Head of caudate nucleus (tissue), 42 donors: ENCODE results near the gene MICALL2.
A peak's percentile ranks its signal among the peaks of the same experiment; 100 is the strongest.
"Not testable (repeated sequence)": the region's sequence is repeated elsewhere in the genome, so short reads cannot be mapped to it uniquely, and the experiment has no call there.

Experiments used
- DNase-seq, 42 donors: peaks; one replicate each; pipeline versions ENCODE4 v3.0.0 to v3.0.0-alpha.2; 2020 to 2021; ENCODE audit warnings: mixed read lengths in 7 of 42
- intact Hi-C: fragments of 100-400 bp; cut with DNase I; formaldehyde crosslinking; loops from one replicate; pipeline ENCODE4 v1.15.0; 2022

Gene MICALL2

DNA sequence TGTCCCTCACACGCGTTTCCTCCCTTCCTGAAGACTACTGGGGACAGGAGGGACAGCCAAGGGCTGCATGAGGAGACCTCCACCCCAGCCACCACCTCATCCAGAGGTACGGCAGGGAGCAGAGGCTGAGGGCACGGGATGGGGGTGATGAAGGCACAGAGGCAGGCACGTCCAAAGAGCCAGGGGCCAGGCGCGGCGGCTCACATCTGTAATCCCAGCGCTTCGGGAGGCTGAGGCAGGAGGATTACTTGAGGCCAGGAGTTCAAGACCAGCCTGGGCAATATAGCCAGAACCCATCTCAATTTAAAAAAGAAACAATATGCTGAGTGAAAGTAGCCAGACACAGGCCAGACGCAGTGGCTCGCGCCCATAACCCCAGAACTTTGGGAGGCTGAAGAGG is 3.3 kb downstream of the MICALL2 start:
- DNase-seq: no peak
- intact Hi-C loops: no loop called here

DNA sequence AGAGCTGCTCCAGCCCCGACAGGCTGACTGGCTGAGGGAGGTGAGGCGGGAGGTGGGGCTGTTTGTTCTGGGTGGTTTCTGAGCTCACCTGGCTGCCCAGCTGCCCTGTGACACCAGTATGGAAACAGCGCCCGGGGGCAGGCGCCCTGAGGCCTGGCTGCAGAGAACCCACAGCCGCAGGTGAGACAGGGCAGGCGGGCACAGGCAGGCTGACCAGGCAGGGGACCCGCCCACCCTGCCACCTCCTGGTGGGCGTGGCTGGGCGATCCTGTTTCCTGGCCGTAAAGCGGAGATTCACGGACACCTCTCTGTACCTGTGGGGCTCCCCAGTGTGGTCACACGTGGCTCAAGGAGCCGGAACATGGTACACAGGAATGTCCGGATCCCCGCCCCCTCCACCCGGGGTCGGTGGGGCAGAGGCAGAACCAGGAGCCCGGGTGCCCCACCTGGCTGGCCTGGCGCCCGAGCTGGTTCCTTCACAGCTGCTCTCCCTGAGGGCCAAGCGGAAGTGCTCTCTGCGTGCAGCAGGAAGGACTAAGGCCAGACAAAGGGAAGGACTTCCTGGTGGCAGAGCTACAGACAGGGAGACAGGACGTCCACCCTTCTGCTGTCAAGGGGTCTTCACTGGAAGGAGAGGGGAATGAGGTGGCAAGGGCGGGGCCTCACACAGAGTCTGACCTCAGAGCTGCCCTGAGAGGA is 3.9 kb downstream of the MICALL2 start:
- intact Hi-C loops: no loop called here
- DNase-seq: no peak

DNA sequence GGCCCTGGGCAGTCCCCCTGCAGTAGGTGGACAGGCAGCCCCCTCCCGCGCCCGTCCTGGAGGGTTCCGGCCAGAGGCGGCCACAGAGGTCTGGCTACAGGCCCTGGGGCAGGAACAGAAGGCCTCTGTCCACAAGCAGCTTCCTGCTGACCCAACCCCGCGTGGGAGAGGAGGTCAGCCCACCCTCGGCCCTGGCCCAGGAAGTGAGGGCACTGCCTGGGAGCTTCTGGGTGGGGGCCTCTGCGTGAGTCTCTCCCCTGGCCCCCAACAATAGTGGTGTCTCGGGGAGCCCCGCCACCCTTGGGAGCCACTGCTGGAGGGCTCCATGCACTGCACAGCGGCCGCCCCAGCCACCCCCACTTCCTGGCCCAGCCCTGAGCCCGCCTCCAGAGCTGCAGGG is 4.7 kb downstream of the MICALL2 start:
- DNase-seq: peak in 40 of 42 donors; percentile 24 to 86 (median 62)
- intact Hi-C loops: no loop called here

DNA sequence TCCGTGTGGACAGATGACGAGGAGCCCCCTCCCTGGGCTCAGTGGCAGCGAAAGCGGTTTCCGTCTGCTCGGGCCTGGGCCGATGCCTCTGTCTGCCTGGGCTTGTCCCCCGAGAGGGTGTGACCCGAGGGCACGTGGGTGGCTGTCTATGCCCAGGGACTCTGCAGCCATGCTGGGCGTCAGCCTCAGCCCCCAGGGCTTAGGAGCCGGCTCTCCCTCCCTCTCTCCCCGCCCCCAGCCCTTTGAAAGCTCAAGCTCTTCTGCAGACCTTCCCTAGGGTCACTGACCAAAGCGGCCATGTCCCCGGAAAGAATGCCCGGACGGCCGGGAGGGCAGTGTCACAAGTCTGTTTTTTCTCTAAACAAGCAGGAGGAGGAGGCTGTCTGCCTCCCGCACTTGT is 7.1 kb downstream of the MICALL2 start:
- intact Hi-C loops: no loop called here
- peak in 8 of 42 donors; percentile 14 to 54 (median 35) for DNase-seq

DNA sequence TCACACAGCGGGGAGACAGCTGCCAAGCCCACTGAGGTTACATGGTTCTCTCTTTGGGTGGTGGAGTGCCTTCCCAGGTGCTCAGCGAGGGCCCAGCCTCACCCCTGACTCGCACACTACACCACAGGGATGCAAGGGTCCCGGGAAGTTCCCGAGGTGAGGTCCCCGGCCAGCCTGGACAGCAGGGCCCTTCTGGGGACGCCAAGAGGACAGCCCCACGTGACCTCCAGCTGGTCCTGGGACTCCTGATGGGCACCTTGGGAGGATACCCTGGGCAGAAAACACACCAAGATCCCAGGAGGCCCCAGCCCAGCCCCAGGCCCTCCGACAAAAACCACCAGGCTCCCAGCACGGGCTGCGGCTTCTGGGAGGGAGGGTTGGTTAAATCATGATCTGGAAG is 8.3 kb downstream of the MICALL2 start:
- no peak for DNase-seq
- intact Hi-C loops: no loop called here

DNA sequence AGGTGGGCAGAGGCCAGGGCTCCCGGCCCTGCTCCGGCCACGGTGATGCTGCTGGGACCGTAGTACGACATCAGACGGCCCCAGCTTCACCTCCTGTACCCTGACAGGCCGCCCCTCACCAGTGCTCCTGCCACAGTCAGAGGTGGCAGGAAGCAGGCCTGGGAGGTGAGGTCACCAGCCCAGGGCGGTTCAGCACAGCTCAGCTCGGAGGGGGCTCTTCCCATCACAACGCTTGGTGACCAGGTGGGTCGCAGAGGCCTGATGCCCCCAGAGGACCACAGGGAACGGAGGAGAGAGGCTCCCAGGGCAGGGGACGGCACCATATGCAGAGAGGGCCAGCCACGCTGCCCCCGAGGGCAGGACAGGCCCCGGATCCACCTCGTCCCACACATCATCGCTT is 8.8 kb downstream of the MICALL2 start:
- intact Hi-C loops: no loop called here
- no peak for DNase-seq

DNA sequence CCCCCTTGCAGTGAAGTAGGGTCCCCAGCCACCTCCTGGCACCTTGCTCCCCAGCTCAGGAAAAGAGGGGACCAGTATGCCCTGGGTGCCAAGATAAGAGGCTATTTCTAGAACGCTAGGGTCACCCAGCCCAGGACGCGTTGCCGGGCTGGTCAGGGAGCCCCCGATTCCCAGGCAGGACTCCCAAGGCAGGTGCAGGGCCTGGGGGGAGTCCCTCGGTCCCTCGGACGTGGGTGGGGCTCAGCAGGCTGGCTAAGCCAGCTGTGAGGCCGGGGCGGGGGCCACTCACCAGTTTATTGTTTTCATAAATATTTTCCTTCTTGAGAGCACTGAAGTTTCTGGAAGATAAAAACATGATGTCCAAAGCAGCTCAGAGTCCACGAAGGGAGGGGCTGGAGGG is 9.3 kb downstream of the MICALL2 start:
- intact Hi-C loops: no loop called here
- no peak for DNase-seq

DNA sequence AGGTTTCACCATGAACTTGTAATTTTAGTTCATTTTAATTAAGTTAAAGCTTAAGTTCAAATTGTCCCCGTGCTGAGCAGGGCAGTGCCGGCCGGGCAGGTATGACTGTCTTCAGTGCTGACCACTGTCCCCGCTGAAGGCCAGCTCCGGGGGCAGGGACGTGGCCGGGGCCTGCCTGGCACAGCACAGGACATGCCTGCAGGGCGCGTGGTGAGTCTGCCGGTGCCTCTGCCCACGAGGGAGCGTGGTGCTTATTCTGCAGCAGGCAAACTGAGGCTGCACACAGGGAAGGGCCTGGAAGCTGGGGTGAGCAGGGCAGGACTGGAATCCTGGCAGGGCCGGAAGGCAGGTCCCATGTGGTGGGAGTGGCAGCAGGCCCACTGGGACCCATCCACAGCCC is 9.8 kb downstream of the MICALL2 start:
- DNase-seq: no peak
- intact Hi-C loops: no loop called here

DNA sequence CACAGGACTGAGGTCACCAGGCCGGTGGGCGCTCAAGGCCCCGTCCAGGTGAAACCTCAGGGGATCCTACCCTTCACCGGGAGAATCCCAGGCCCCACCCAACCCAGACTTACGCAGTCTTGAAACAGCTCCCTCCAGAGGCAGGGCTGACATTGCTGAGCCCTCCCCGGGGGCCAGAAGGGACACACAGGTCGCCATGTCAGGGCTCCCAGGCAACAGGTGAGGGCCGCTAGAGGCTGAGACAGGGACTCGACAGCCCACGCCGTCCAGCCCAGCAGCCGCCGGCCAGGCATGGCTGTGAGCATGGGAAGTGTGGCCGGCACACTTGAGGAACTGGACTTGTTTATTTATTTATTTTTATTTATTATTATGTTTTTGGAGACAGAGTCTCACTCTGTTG is 10.3 kb downstream of the MICALL2 start:
- intact Hi-C loops: no loop called here
- no peak for DNase-seq

DNA sequence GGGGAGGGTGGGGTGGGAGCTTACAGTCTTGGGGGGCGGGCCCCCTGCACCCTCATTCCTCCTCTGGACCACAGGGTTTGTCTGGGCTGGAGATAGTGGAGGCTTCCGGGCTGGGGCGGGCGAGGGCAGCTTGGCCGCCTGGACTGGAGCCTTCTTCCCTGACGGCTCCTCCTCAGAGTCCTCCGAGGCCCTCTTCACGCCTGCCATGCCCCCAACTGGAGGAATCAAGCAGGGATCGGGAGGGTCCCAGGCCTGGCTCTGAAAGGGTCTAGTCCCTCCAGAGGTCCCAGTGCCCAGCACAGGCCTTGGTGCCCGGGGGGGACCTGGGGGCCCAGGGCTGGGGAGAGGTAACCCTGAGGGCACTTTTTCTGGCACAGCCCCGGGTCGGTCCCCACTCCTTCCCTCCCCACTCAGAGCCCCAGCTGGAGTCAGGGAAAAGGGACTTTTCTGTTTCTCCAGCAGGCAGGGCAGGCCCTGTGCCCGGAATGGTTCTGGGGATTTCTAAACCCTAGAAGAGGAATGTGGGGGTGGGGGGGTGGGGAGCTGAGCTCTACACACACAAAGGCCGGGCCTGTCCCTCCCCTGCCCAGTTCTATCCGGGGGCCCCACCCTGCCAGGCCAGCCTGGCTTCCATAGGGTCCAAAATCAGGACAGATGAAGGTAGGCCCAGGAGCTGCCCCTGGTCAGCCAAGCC is 11.6 kb downstream of the MICALL2 start:
- peak; percentile 32 to 86 (median 70) for DNase-seq
- intact Hi-C loops: no loop called here

DNA sequence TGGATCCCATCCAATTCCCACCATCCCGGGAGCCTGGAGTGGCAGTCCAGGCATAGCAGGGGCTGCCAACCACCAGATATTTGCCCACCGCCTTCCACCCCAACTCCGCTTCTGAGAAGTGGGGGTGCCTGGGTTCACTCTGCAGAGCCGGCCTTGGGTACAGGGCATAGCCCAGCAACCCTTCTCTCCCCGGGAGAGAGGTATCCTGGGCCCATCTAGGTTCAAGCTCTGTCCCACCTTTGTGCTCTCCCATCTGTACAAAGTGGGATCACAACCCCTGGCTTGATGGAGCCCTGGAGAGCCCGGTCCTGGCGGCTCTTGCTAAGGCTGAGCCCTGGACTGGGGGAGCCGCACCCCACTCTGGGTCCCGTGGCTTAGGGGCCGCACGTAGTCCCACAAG is 12.2 kb downstream of the MICALL2 start:
- no peak for DNase-seq
- intact Hi-C loops: no loop called here

DNA sequence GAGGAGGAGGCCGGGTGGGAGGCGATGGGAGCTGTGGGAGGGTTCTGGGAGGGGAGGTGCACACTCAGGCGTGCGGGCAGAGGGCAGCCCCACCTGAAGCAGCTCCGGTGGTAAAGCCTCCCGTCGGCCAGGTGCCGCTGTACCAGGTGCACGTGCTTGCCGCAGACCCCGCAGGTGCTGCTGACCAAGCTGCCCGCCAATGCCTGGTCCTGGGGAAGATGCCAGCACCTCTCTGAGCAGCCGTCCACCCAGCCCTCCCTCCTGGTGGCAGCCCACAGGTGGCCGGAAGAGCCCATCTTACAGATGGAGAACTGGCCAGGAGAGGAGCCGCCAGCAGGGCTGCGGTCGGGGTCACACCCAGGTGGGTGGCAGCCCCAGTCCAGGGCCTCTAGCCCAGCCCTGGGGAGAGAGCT is 12.6 kb downstream of the MICALL2 start:
- DNase-seq: peak in 1 of 42 donors; percentile 35
- intact Hi-C loops: no loop called here

DNA sequence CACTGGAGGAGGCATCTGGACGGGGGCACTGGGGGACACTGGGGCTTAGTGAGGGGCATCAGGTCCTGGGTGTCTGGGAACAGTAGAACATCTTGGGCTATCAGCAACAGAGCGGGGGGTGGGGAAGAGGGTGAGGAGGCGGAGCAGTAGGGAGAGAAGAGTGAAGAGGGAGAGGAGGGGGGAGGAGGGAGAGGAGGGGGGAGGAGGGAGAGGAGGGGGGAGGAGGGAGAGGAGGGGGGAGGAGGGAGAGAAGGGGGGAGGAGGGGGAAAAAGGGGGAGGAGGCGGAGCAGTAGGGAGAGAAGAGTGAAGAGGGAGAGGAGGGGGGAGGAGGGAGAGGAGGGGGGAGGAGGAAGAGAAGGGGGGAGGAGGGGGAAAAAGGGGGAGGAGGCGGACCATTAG is 13.2 kb downstream of the MICALL2 start:
- intact Hi-C loops: not testable (repeated sequence)
- DNase-seq: peak in 34 of 42 donors; percentile 23 to 89 (median 50)

DNA sequence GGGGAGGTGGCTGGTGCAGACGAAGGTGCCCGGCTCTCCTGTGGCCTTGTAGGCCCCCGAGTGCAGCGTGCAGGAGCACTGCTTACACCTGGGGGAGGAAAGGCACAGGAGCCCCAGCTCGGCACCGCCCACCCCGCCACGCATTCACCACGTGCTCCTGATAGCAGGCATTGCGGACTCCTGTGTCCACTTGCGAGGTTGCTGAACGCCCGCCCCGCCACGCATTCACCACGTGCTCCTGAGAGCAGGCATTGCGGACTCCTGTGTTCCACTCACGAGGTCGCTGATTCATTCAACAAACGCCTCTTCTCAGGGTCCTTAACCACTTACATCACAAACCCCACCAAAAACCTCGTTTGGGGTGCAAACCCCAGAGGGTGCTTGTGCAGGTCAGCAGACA is 13.9 kb downstream of the MICALL2 start:
- DNase-seq: no peak
- intact Hi-C loops: no loop called here

DNA sequence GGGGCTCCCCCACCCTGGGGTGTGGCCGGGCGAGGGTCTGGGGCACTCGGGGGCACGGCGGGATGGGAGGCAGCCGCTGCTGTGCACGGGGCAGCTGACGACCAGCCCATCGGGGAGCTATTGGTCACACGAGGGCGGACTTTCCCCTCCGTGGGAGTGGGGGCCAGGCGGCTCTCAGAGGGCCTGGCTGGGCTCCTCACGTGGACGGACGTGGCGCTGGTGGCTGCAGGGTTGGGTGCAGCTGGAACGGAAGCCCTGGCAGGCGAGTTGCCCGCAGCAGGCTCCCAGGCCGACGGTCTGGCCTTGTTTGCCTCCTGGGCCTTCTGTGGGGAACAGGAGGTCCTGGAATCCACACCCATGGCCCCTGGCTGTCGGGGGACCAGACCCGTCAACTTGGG is 14.3 kb downstream of the MICALL2 start:
- intact Hi-C loops: no loop called here
- DNase-seq: no peak

DNA sequence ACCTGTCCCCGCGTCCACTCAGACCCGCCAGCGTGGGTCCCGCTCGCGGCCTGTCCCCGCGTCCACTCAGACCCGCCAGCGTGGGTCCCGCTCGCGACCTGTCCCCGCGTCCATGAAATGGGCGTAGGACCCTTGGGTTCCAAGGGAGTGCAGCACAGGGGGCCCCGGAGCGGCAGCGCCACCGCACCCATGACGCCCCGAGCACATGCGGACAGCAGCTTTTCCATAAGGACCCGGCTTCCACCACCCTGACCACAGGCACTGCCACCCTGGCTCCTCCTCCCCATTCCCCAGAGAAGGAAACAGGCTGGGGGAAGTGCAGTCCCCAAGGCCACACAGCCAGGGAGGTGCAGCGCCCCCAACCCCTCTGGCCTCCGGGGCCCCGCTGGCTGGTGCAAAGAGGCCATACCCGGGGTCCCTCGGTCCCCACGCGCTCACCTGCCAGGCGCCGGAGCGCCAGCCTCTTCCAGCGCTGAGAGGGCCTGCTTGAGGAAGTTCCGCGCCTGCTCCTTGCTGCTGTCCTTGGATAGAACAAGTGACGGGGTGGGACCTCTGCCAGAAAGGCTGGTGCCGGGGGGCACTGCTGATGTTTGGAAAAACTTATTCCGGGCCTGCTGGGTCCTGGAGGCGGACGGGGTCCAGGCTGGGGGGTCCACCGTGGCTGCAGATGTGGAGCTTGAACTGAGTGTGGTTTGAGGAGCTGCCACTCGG is 14.9 kb downstream of the MICALL2 start:
- DNase-seq: no peak
- intact Hi-C loops: no loop called here

DNA sequence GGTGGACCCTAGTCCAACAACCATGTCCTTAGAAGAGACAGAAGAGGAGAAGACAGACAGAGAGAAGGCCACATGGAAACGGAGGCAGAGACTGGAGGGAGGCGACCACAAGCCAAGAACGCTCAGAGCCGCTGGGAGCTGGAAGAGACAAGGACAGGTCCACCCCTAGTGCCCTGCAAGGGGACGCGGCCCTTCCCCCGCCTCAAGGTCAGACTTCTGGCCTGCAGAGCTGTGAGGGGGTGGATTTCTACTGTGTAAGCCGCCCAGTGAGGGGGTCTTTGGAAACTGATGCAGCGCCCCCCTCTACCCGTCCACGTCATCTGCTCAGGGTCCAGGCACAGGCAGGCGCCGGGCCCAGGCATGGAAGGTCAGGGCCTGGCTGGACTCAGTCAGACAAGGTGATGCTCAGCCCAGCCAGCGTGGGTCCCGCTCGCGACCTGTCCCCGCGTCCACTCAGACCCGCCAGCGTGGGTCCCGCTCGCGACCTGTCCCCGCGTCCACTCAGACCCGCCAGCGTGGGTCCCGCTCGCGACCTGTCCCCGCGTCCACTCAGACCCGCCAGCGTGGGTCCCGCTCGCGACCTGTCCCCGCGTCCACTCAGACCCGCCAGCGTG is 15.6 kb downstream of the MICALL2 start:
- DNase-seq, intact Hi-C loops: not testable (repeated sequence)

DNA sequence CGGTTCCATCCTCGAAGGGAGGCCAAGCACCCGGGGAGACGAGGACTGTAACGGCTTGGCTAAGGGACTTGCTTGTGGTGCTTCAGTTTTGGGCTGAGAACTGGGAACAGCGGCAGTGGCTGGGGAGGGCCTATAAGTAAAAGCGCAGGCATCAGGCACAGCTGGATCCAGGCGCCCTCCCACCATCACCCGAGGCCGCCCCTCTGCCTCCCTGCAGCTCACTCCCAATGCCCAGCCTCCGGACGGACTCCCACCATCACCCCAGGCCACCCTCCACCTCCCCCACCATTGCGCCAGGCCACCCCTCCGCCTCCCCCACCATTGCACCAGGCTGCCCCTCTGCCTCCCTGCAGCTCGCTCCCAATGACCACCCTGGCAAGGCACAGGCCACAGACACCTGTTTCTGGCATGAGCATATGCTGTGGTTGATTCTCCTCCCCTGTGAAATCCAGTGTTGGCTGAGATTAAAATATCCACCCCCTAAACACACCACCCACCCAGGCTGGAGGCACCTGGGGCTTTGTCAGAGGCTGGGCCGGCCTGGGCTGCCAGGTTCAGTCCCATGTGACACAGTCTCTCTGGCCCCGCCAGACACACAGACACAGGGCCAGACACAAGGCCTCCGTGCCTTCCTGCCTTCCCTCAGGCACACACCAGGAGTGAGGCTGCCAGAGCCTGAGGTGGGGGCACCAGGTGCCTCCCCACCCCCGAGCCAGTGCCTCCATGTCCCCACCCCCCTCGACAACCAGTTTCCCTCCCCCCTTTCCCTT is 16.7 kb downstream of the MICALL2 start:
- DNase-seq: no peak
- intact Hi-C loops: no loop called here

DNA sequence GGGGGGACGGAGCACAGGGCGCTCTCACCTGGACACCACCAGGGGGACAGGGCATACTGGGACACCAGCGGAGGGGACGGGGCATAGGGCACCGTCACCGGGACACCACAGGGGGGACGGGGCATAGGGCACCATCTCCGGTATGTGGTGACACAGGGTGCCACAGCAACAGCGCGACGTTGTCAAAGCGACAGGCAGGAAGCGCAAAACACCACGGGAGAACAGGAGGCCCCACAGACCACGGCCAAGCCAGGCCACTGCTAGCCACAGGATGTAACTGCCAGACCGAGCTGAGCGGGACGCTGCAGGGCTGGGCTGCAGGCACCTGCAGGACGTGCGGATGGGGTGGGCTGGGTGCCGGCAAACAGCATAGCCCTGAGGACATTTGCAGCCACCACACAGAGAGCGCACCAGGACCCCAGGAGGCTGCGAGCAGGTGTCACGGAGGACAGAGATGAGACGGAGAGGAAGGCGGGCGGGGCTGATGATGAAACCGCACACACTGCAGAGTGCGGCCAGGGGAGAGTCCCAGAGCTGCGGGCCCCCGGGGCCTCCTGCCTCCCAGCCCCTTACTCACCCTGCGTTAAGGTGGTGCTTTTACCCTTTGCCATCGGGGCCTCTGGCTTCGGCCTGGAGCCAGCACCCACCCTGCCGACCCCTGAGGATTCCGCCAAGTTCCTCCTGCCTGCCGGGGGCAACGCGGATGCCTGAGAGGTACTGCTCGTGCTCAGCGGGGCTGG is 17.5 kb downstream of the MICALL2 start:
- intact Hi-C loops: no loop called here
- DNase-seq: no peak
